ENCODE results near the gene GSS. TPM values are rescaled to one million over a fixed set of nuclear protein-coding genes. Genes with fewer than 3 reads are reported as not detected.

GSS gene
- total and polyA plus RNA-seq, 4 donors: 20.8 to 38.8 (median 35.4) TPM

- Histone ChIP-seq H3K4me3 (ENCODE audit: low read depth in 1 of 3, low read length in 3 of 3) (no peak overlapping the region), H3K27me3 (ENCODE audit: control insufficient read depth in 4 of 4, insufficient read depth in 4 of 4, low read length in 3 of 4) (no peaks in the 10 kb centered on the region), H3K36me3 (ENCODE audit: control insufficient read depth in 4 of 4, insufficient read depth in 3 of 4, low read depth in 1 of 4, low read length in 3 of 4) (peaks cover 11 to 70% (median 58%) of the 10 kb centered on the region in 4 donors), H3K4me1 (ENCODE audit: control insufficient read depth in 4 of 4, insufficient read depth in 4 of 4, low read length in 3 of 4) (peaks cover 2 to 20% (median 13%) of the 10 kb centered on the region in 4 donors), H3K9ac (ENCODE audit: low read depth in 1 of 2, low read length in 2 of 2) (no peak overlapping the region), H3K9me3 (ENCODE audit: control insufficient read depth in 4 of 4, low read length in 3 of 4) (no peaks in the 10 kb centered on the region), H3K27ac (ENCODE audit: low read depth in 1 of 2, low read length in 2 of 2) (no peak overlapping the region)
- TF ChIP-seq EGR1 (IDR thresholded peaks at IDR 0.05; ENCODE audit: low read depth in 2 of 2) (no peak), JUND (IDR thresholded peaks at IDR 0.05) (no peak), FOXA1 (IDR thresholded peaks at IDR 0.05) (no peak), HNF4G (IDR thresholded peaks at IDR 0.05) (no peak), RAD21 (IDR thresholded peaks at IDR 0.05) (no peak), FOXA2 (IDR thresholded peaks at IDR 0.05) (no peak), GABPA (IDR thresholded peaks at IDR 0.05 in 1 of 2, conservative IDR thresholded peaks at IDR 0.05 in 1 of 2) (no peak), RXRA (IDR thresholded peaks at IDR 0.05) (no peak), TAF1 (conservative IDR thresholded peaks at IDR 0.05) (no peak), SP1 (IDR thresholded peaks at IDR 0.05) (no peak), YY1 (IDR thresholded peaks at IDR 0.05) (no peak), MAX (IDR thresholded peaks at IDR 0.05) (no peak), NR2F2 (IDR thresholded peaks at IDR 0.05) (no peak)
- TF ChIP-seq, protein P1, sequence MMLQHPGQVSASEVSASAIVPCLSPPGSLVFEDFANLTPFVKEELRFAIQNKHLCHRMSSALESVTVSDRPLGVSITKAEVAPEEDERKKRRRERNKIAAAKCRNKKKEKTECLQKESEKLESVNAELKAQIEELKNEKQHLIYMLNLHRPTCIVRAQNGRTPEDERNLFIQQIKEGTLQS (IDR thresholded peaks at IDR 0.05): no peak
- TF ChIP-seq, protein P2, sequence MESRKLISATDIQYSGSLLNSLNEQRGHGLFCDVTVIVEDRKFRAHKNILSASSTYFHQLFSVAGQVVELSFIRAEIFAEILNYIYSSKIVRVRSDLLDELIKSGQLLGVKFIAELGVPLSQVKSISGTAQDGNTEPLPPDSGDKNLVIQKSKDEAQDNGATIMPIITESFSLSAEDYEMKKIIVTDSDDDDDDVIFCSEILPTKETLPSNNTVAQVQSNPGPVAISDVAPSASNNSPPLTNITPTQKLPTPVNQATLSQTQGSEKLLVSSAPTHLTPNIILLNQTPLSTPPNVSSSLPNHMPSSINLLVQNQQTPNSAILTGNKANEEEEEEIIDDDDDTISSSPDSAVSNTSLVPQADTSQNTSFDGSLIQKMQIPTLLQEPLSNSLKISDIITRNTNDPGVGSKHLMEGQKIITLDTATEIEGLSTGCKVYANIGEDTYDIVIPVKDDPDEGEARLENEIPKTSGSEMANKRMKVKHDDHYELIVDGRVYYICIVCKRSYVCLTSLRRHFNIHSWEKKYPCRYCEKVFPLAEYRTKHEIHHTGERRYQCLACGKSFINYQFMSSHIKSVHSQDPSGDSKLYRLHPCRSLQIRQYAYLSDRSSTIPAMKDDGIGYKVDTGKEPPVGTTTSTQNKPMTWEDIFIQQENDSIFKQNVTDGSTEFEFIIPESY (IDR thresholded peaks at IDR 0.05): no peak
- TF ChIP-seq, protein P3, sequence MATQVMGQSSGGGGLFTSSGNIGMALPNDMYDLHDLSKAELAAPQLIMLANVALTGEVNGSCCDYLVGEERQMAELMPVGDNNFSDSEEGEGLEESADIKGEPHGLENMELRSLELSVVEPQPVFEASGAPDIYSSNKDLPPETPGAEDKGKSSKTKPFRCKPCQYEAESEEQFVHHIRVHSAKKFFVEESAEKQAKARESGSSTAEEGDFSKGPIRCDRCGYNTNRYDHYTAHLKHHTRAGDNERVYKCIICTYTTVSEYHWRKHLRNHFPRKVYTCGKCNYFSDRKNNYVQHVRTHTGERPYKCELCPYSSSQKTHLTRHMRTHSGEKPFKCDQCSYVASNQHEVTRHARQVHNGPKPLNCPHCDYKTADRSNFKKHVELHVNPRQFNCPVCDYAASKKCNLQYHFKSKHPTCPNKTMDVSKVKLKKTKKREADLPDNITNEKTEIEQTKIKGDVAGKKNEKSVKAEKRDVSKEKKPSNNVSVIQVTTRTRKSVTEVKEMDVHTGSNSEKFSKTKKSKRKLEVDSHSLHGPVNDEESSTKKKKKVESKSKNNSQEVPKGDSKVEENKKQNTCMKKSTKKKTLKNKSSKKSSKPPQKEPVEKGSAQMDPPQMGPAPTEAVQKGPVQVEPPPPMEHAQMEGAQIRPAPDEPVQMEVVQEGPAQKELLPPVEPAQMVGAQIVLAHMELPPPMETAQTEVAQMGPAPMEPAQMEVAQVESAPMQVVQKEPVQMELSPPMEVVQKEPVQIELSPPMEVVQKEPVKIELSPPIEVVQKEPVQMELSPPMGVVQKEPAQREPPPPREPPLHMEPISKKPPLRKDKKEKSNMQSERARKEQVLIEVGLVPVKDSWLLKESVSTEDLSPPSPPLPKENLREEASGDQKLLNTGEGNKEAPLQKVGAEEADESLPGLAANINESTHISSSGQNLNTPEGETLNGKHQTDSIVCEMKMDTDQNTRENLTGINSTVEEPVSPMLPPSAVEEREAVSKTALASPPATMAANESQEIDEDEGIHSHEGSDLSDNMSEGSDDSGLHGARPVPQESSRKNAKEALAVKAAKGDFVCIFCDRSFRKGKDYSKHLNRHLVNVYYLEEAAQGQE (IDR thresholded peaks at IDR 0.05): no peak
- DNase-seq (ENCODE audit: low spot score): no peak
- WGBS: 99% methylated on average over 3 of the region's 3 CpGs
These were observed 30.3 kb downstream of the GSS start for GRCh38 chr20:34925341-34925740.

- H3K9ac ChIP-seq (ENCODE audit: low read depth in 1 of 2, low read length in 2 of 2): no peak overlapping the region
- no peaks in the 10 kb centered on the region for H3K9me3 ChIP-seq (ENCODE audit: control insufficient read depth in 4 of 4, low read length in 3 of 4)
- peaks cover 2 to 20% (median 13%) of the 10 kb centered on the region in 4 donors for H3K4me1 ChIP-seq (ENCODE audit: control insufficient read depth in 4 of 4, insufficient read depth in 4 of 4, low read length in 3 of 4)
- H3K4me3 ChIP-seq (ENCODE audit: low read depth in 1 of 3, low read length in 3 of 3): no peak overlapping the region
- peak overlapping the region; percentile 21 to 27 for H3K27ac ChIP-seq (ENCODE audit: low read depth in 1 of 2, low read length in 2 of 2)
- TF ChIP-seq SP1 (IDR thresholded peaks at IDR 0.05) (no peak), HNF4G (IDR thresholded peaks at IDR 0.05) (no peak), TAF1 (conservative IDR thresholded peaks at IDR 0.05) (no peak), GABPA (IDR thresholded peaks at IDR 0.05 in 1 of 2, conservative IDR thresholded peaks at IDR 0.05 in 1 of 2) (no peak)
- H3K36me3 ChIP-seq (ENCODE audit: control insufficient read depth in 4 of 4, insufficient read depth in 3 of 4, low read depth in 1 of 4, low read length in 3 of 4): peaks cover 9 to 69% (median 58%) of the 10 kb centered on the region in 4 donors
- no peak for DNase-seq (ENCODE audit: low spot score)
- WGBS: 100% methylated on average over 2 of the region's 2 CpGs
- no peaks in the 10 kb centered on the region for H3K27me3 ChIP-seq (ENCODE audit: control insufficient read depth in 4 of 4, insufficient read depth in 4 of 4, low read length in 3 of 4)
These were observed 32.2 kb downstream of the GSS start for GRCh38 chr20:34923414-34923813.
